Liver (tissue), 9 donors: ENCODE results near the gene MED14. TPM values are rescaled to one million over a fixed set of nuclear protein-coding genes. Genes with fewer than 3 reads are reported as not detected.

Source experiments
- DNase-seq: peaks from one replicate; pipeline ENCODE4 v3.0.0-alpha.2; 2017; ENCODE audit warnings: low spot score
- H3K27ac ChIP-seq, 2 donors: one replicate each; pipeline ENCODE4 v1.7.0; 2013; ENCODE audit warnings: inconsistent platforms in 2 of 2, low read length in 2 of 2, control low read depth in 1 of 2, low read depth in 1 of 2, mild to moderate bottlenecking in 1 of 2
- H3K27me3 ChIP-seq, 4 donors: one replicate each; pipeline versions ENCODE4 v1.6.1 to v1.7.0; 2013; ENCODE audit warnings: low read length in 3 of 4, inconsistent platforms in 1 of 4, mild to moderate bottlenecking in 1 of 4, moderate library complexity in 1 of 4; ENCODE audit not compliant: control insufficient read depth in 4 of 4, insufficient read depth in 4 of 4
- H3K36me3 ChIP-seq, 4 donors: one replicate each; pipeline versions ENCODE4 v1.6.1 to v1.7.0; 2013; ENCODE audit warnings: low read length in 3 of 4, mild to moderate bottlenecking in 3 of 4, low read depth in 1 of 4, moderate library complexity in 1 of 4; ENCODE audit not compliant: control insufficient read depth in 4 of 4, insufficient read depth in 3 of 4
- H3K4me1 ChIP-seq, 4 donors: one replicate each; pipeline versions ENCODE4 v1.6.1 to v1.7.0; 2013; ENCODE audit warnings: low read length in 3 of 4, mild to moderate bottlenecking in 3 of 4, moderate library complexity in 1 of 4; ENCODE audit not compliant: control insufficient read depth in 4 of 4, insufficient read depth in 4 of 4
- H3K4me3 ChIP-seq, 3 donors: one replicate each; pipeline versions ENCODE4 v1.6.1 to v1.7.0; 2013; ENCODE audit warnings: low read length in 3 of 3, control low read depth in 1 of 3, low read depth in 1 of 3, mild to moderate bottlenecking in 1 of 3
- H3K9ac ChIP-seq, 2 donors: one replicate each; pipeline ENCODE4 v1.7.0; 2013; ENCODE audit warnings: low read length in 2 of 2, mild to moderate bottlenecking in 2 of 2, moderate library complexity in 2 of 2, control low read depth in 1 of 2, low read depth in 1 of 2
- H3K9me3 ChIP-seq, 4 donors: one replicate each; pipeline versions ENCODE4 v1.6.1 to v1.7.0; 2013; ENCODE audit warnings: low read length in 3 of 4; ENCODE audit not compliant: control insufficient read depth in 4 of 4
- ATF3 ChIP-seq: IDR thresholded peaks from 2 replicates; pipeline ENCODE4 v1.6.1; 2016; ENCODE audit warnings: antibody characterized with exemption
- CTCF ChIP-seq: fragments of 150-350 bp; IDR thresholded peaks from 2 replicates; pipeline ENCODE4 v1.5.1; 2017; ENCODE audit warnings: improper control_type of control experiment, low read depth, low read length; ENCODE audit not compliant: missing input control
- EGR1 ChIP-seq, 2 donors: IDR thresholded peaks; 2 replicates each; pipeline ENCODE4 v1.6.1; 2016 to 2018; ENCODE audit warnings: antibody characterized with exemption in 2 of 2, low read depth in 2 of 2
- FOXA1 ChIP-seq: IDR thresholded peaks from 2 replicates; pipeline ENCODE4 v1.6.1; 2016; ENCODE audit warnings: antibody characterized with exemption
- FOXA2 ChIP-seq: IDR thresholded peaks from 2 replicates; pipeline ENCODE4 v1.6.1; 2016; ENCODE audit warnings: antibody characterized with exemption
- GABPA ChIP-seq, 2 donors: IDR thresholded peaks in 1 of 2; conservative IDR thresholded peaks in 1 of 2; 2 replicates each; pipeline ENCODE4 v1.6.1; 2016; ENCODE audit warnings: antibody characterized with exemption in 2 of 2, mild to moderate bottlenecking in 1 of 2, moderate library complexity in 1 of 2
- HNF4A ChIP-seq, 2 donors: conservative IDR thresholded peaks; 2 replicates each; pipeline ENCODE4 v1.6.1; 2016; ENCODE audit warnings: antibody characterized with exemption in 2 of 2, mild to moderate bottlenecking in 2 of 2
- HNF4G ChIP-seq: IDR thresholded peaks from 2 replicates; pipeline ENCODE4 v1.6.1; 2016; ENCODE audit warnings: antibody characterized with exemption
- JUND ChIP-seq, 2 donors: IDR thresholded peaks; 2 replicates each; pipeline ENCODE4 v1.6.1; 2016; ENCODE audit warnings: antibody characterized with exemption in 2 of 2
- MAX ChIP-seq: IDR thresholded peaks from 2 replicates; pipeline ENCODE4 v1.6.1; 2016; ENCODE audit warnings: antibody characterized with exemption
- NR2F2 ChIP-seq: IDR thresholded peaks from 2 replicates; pipeline ENCODE4 v1.6.1; 2016; ENCODE audit warnings: antibody characterized with exemption
- RAD21 ChIP-seq, 2 donors: IDR thresholded peaks; 2 replicates each; pipeline ENCODE4 v1.6.1; 2016; ENCODE audit warnings: antibody characterized with exemption in 2 of 2, mild to moderate bottlenecking in 2 of 2
- REST ChIP-seq: IDR thresholded peaks from 2 replicates; pipeline ENCODE4 v1.6.1; 2016; ENCODE audit warnings: antibody characterized with exemption, mild to moderate bottlenecking
- RXRA ChIP-seq, 2 donors: IDR thresholded peaks; 2 replicates each; pipeline ENCODE4 v1.6.1; 2017 to 2018; ENCODE audit warnings: antibody characterized with exemption in 2 of 2, mild to moderate bottlenecking in 1 of 2
- SP1 ChIP-seq: IDR thresholded peaks from 2 replicates; pipeline ENCODE4 v1.6.1; 2018; ENCODE audit warnings: antibody characterized with exemption, mild to moderate bottlenecking
- TAF1 ChIP-seq: conservative IDR thresholded peaks from 2 replicates; pipeline ENCODE4 v1.6.1; 2016; ENCODE audit warnings: antibody characterized with exemption, mild to moderate bottlenecking
- YY1 ChIP-seq: IDR thresholded peaks from 2 replicates; pipeline ENCODE4 v1.6.1; 2016; ENCODE audit warnings: antibody characterized with exemption, mild to moderate bottlenecking
- ZBTB33 ChIP-seq: IDR thresholded peaks from 2 replicates; pipeline ENCODE4 v1.6.1; 2016; ENCODE audit warnings: antibody characterized with exemption
- whole genome bisulfite sequencing: extraction: QIAGEN DNeasy Blood & Tissue Kit; methylation state at CpG from one replicate; pipeline ENCODE4 v1.1.7; 2013; 5-methylcytosine and 5-hydroxymethylcytosine counted together
- polyA plus RNA-seq, 2 donors: library from polyadenylated mRNA; stranded (reverse) in 1 of 2; unstranded in 1 of 2; fragments of 200-250 nt in 1 of 2; fragments of >200 nt in 1 of 2; fragmentation: Nextera tagmentation in 1 of 2; extraction: Ambion mirVana in 1 of 2; gene quantifications; one replicate each; pipeline versions ENCODE4 v1.2.1 to v1.2.3, GENCODE V29; 2013 to 2015
- total RNA-seq, 2 donors: library from RNA; depleted of rRNA; stranded (reverse); fragments of >200 nt; gene quantifications; one replicate each; pipeline ENCODE4 v1.2.3, GENCODE V29; 2014
- donor health status: healthy.
- donor health status: healthy.
- donor health status: healthy.
- donor health status: healthy.
- donor health status: healthy.

Gene MED14
- total and polyA plus RNA-seq, 4 donors = 5.5 to 20.1 (median 7.0) TPM

- TF ChIP-seq ATF3 = no peak
- TF ChIP-seq ZBTB33 = no peak
- TF ChIP-seq HNF4G = no peak
- TF ChIP-seq FOXA2 = no peak
- TF ChIP-seq RXRA (IDR thresholded peaks at IDR 0.05) = no peak
- TF ChIP-seq TAF1 = no peak
Measured at GRCh38 chrX:40746521-40746920, 11.2 kb upstream of the MED14 start (continued).

- peak overlapping the region; percentile 91 to 95 for H3K27ac ChIP-seq
- H3K4me3 ChIP-seq = peak overlapping the region; percentile 74 to 87 (median 84)
- peak overlapping the region; percentile 34 to 88 for H3K9ac ChIP-seq
- peaks cover 2 to 22% (median 19%) of the 10 kb centered on the region in 4 donors for H3K4me1 ChIP-seq
- no peak for DNase-seq
- no peaks in the 10 kb centered on the region for H3K36me3 ChIP-seq
- WGBS = under 1% methylated on average over 17 of the region's 17 CpGs
- H3K9me3 ChIP-seq = no peaks in the 10 kb centered on the region
- TF ChIP-seq MAX = no peak
- peak; percentile 1 for TF ChIP-seq TAF1
- TF ChIP-seq ZBTB33 = no peak
- TF ChIP-seq RXRA (IDR thresholded peaks at IDR 0.05) = no peak
- no peak for TF ChIP-seq REST
- TF ChIP-seq NR2F2 = no peak
- TF ChIP-seq GABPA (IDR thresholded peaks at IDR 0.05 in 1 of 2, conservative IDR thresholded peaks at IDR 0.05 in 1 of 2) = no peak
- no peak for TF ChIP-seq HNF4G
- TF ChIP-seq EGR1 (IDR thresholded peaks at IDR 0.05; ENCODE audit: low read depth in 2 of 2) = no peak
- TF ChIP-seq CTCF = no peak
- TF ChIP-seq FOXA2 = no peak
- no peak for TF ChIP-seq ATF3
- TF ChIP-seq YY1 = peak; percentile 43
- no peak for TF ChIP-seq JUND (IDR thresholded peaks at IDR 0.05)
- no peak for TF ChIP-seq FOXA1
- TF ChIP-seq RAD21 (IDR thresholded peaks at IDR 0.05) = no peak
- TF ChIP-seq SP1 = no peak
- TF ChIP-seq HNF4A (conservative IDR thresholded peaks at IDR 0.05) = peak in 1 of 2 donors; percentile 32
- no peaks in the 10 kb centered on the region for H3K27me3 ChIP-seq
Measured at GRCh38 chrX:40736170-40736505, 796 bp upstream of the MED14 start.
